HG03457 (cell line): Measurements from ENCODE around the gene STK11IP.

Experiments
- ATAC-seq: cut with Tn5 transposase; IDR thresholded peaks from one replicate; pipeline ENCODE4 v1.9.1; 2021; ENCODE audit warnings: moderate number of reproducible peaks; ENCODE audit not compliant: unreplicated experiment

STK11IP gene

GRCh38 chr2:219562049-219563020, 35.3 kb upstream of the STK11IP start:
- ATAC-seq = no peak

DNA sequence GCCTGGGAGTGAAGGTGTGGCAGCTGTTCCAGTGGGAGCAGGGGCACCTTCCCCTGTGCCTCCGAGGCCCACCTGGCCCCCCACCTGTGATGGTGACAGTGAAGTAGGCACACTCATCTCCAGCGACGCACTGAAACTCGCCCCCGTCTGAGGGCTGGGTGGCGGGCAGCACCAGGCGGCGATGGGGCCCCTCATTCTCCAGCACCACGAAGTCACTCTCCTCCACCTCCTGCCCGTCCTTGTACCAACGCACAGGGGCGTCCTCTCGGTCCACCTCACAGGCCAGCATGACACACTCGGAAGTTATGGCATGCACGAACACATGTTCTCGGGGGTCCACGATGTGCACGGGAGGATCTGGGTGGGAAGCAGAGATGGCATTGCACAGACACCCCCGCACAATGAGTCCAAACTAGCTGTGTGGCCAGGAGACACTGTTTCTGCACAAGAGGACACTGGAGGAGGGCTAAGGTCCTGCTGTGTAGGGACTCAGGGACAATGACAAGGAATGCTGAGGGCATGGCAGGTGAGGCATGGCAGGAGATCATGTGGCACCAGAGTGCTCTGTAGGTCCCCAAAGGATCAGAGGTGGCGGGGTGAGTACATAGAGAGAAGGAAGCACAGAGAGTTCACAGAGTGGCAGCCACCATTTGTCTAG, 34.3 kb upstream of the STK11IP start:
- no peak for ATAC-seq

- ATAC-seq = no peak
Measured at GRCh38 chr2:219565130-219566080, 32.3 kb upstream of the STK11IP start.

DNA sequence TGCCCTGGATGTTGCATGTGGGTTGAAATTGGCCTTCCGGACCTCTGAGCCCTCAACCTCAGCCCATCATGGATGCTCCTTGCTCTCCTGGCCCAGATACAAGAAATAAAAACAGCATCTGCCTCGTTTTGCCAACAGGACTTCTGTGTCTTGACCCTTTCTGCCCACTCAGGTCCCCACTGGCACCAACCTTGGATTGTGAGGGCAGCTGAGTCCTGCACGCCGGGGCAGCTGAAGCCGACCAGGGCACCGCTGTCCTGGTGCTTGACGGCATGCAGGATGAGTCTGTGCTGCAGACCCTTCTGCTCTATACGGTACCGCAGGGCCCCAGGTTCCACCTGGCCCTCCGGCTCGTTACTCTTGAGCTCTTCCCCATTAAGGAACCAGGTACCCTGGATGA, 31.0 kb upstream of the STK11IP start:
- no peak for ATAC-seq

DNA sequence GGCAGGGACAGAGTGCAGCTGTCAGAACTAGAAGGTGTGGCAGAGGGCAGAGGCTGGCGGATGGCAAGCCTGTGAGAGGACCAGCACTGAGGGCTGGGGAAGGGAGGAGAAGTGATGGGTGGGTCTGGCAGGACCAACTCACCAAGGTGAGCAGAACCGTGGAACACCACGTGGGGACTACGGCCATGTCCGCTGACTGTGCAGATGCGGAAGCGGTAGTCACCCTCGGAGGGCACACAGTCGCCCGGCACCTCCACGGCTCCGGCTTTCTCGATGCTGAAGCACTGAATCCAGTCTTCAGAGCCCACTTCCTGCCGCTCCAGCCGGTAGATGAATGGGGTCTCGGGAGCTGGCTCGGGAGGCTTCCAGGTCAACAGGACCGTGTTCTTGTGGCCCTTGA, 30.5 kb upstream of the STK11IP start:
- ATAC-seq = no peak

DNA sequence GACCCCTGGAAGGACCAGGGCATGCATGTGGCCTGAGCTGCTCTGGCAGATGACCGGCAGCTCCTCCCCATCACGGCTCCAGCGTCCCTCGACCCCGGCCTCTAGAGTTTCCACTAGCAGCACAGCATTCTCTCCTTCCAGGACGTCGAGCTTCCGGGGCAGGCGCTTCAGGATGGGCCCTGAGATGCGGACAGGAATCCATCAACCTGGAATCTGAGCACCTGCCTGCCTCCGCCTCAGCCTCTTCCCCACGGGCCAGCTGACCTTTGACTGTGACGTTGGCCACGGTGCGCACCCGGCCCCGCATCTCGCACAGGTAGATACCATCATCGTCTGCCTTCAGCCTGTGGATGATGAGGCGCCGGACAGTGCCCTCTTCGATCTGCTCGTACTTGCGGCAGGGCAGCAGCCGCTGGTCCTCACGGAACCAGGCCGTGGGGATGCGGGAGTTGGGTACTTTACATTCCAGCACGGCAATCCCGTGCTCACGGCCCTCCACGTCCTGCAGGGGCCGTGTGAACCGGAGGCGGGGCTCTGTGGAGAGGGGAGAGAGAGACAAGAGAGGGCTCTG, 29.8 kb upstream of the STK11IP start:
- ATAC-seq = no peak

DNA sequence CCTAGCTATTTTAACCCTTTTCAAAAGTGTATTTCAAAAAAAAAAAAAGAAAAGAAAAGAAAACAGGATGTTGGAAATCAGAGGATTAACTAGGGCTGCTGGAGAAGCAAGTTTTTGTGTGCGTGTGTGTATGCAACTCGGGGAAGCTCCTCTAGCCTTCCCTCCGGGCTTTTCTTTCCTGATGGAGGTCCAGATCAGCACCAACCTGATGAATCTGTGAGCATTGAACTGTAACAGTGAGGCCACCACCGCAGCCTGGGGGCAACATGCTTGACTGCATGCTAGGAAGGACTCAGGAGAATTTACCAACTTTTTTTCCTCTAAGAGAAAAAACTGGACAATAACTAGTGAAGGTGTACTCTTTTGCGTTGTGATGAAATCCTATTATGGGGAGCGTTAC, 28.6 kb upstream of the STK11IP start:
- ATAC-seq = no peak

DNA sequence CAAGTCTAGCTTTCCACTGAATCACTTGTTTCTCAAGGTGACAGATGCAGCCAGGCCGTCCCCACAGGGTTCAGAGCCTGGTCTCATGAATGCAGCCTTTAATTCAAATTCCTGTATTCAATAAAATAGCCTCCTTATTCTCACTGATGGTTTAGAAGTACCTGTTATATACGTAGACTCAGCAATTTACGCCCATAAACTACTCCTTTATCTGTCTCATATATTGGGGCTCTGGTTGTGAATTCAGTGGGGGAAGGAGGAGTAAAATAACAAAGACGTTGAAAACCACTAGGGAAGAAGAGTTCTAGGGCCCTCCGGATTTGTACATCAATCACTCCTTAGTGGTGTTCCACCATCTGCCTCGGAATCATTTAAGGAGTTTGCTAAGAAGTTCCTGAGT, 28.0 kb upstream of the STK11IP start:
- ATAC-seq = no peak

DNA sequence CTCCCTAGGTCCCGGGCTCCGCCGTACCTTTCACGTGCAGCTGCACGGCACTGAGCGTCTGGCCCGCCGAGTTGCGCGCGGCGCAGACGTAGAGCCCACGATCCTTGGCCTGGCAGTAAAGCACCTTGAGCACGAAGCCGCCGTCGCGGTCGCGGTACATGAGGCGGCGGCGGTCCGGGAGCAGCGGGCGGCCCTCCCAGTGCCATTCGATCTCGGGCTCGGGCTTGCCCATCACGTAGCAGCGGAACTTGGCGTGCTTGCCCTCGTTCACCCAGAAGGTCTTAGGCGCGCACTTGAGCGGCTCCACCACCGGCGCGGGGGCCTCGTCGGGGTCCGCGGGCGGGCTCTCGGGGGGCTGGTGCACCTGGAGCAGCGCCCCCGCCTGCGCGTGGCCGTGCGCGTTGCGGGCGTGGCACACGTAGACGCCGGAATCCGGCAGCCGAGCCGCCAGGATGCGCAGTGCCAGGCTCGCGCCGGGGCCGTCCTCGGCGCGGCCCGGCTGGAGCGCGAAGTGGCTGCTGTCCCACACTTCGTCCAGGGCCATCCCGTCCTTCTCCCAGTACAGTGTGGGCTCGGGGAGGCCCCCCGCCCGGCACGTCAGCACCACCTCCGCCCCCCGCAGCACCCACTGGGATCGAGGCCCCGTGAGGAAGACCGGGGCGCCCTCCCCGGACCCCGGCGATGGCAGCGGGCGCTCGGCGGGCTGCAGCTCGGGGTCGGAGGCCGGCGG, 27.3 kb upstream of the STK11IP start:
- ATAC-seq = no peak

GRCh38 chr2:219570924-219571310, 26.7 kb upstream of the STK11IP start:
- ATAC-seq = no peak

DNA sequence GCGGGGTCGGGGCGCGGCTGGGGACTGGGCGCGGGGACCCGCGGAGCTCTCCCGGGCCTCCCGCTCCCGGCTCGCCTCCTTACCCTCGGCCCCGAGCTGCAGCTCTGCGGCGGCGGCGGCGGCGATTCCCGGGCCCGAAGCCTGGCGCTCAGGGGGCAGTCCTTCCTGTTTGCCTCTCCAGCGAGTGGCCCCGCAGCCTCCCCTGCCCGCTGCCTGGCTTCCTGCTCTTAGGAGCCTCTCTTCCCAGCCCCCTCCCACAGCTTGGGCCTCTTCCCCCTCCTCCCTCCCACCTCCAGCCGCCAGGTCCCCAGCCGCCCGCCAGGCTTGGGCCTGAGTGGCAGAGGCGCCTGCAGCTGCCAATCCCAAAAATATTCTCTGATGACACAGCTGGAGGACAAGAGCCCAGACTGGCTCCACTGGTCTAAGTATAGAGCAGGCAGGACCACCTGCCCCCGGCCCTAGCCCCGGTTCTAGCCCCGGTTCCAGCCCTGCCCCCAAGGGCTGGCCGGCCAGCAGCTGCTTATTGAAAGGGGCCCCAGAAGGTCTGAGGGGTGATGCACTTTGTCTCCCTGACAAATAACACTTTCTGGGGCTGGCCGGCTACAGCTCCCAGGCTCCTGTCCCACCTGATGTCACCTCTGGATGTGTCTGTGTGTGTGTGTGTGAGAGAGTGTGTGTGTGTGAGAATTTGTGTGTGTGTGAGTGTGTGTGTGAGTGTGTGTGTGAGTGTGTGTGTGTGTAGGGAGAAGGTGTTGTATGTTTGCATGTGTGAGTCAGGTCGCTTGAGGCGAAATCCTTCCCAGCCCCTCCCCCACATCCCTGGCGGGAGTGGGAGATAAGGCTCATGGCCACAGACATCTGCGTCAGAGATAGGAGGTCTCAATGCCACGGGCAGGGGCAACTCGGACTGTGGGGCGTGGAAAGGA, 26.1 kb upstream of the STK11IP start, which contains the start of gene OBSL1:
Gene OBSL1 (minus strand): TSS at position 229 of the 926 bp plus-strand sequence. CDS start 307 bp downstream, outside the sequence.
- no peak for ATAC-seq

DNA sequence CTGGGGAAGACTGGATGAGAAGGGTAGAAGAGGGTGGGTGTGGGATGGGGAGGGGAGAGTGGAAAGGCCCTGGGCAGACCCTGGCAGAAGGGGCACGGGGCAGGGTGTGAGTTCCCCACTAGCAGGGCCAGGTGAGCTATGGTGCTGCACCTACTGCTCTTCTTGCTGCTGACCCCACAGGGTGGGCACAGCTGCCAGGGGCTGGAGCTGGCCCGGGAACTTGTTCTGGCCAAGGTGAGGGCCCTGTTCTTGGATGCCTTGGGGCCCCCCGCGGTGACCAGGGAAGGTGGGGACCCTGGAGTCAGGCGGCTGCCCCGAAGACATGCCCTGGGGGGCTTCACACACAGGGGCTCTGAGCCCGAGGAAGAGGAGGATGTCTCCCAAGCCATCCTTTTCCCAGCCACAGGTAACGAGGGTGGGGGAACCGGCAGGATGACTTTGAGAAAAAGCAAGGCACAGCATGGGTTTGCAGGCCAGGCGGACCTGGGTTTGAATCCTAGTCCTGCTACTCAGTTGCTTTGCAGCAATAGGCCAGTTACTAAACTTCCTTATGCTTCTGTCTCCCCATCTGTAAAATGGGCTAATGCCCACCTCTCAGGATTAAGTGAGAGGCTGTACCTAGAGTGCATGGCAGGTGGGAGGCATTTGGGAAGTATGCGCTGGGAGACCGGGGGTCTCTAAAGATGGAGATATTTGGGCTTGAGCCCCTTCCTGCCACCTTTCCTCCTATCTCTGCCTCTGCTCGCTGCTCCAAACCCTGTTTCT, 25.2 kb upstream of the STK11IP start, which contains the start of gene INHA:
Gene INHA (plus strand): TSS at position 74 of the 765 bp plus-strand sequence. CDS start 65 bp downstream, at position 139.
- no peak for ATAC-seq

- ATAC-seq = no peak
Measured at GRCh38 chr2:219573166-219573565, 24.5 kb upstream of the STK11IP start.

DNA sequence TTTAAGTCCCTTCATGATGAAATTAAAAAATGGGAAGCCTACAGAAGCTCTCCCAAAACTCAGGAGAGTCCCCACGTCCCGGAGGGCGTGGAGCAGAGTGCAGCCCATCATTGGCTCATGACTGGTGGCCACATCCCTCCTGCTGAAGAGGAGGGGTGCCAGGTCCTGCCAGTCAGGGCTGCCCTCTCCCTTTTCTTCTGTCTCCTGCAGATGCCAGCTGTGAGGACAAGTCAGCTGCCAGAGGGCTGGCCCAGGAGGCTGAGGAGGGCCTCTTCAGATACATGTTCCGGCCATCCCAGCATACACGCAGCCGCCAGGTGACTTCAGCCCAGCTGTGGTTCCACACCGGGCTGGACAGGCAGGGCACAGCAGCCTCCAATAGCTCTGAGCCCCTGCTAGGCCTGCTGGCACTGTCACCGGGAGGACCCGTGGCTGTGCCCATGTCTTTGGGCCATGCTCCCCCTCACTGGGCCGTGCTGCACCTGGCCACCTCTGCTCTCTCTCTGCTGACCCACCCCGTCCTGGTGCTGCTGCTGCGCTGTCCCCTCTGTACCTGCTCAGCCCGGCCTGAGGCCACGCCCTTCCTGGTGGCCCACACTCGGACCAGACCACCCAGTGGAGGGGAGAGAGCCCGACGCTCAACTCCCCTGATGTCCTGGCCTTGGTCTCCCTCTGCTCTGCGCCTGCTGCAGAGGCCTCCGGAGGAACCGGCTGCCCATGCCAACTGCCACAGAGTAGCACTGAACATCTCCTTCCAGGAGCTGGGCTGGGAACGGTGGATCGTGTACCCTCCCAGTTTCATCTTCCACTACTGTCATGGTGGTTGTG, 23.0 kb upstream of the STK11IP start:
- no peak for ATAC-seq

DNA sequence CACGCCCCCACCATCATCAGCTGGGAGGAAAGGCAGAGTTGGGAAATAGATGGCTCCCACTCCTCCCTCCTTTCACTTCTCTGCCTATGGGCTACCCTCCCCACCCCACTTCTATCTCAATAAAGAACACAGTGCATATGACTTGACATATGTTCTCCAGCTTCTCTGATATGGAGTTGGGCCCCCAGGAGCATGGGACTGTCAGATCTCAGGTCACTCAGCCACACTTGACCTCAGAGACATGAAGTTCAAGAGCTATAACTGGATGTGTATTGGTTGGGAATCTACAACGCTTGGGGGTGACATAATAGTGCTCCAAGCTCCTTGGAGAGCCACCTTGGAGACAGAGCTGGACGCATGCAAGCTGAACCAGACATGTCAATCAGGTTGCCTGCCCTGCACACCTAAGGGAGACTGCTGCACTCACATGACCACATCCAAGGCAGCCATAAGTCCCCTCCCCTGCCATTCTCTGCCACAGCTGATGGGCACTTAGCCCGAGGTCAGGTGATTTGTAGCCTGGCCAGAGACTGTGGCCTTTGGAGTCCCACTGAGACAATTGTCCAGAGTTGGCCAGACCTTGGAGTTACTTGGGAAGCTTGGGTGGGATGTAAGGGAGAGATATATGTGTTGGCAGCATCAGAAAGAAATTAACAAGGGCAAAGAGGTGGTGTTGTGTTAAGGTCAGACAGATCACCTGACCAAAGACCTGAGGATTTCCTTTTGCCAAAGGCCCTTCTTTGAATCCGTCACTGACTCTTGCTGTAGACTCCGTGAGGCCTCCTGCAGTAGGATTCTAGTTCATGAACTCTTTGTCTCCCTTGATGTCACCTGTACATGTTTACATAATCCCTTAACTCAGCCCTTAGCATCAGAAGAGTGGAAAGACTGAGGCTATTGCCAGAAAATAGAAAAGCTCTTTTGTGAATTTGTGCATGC, 21.8 kb upstream of the STK11IP start:
- no peak for ATAC-seq
